Cerebellar nuclear complex (tissue), 1 donor: ENCODE measurements around the gene SLC8A1.

Source experiments
- DNase-seq, 2 experiments: peaks; one replicate each; lab custom pipeline; 2025; lab: John Stamatoyannopoulos, UW

Gene SLC8A1

DNA sequence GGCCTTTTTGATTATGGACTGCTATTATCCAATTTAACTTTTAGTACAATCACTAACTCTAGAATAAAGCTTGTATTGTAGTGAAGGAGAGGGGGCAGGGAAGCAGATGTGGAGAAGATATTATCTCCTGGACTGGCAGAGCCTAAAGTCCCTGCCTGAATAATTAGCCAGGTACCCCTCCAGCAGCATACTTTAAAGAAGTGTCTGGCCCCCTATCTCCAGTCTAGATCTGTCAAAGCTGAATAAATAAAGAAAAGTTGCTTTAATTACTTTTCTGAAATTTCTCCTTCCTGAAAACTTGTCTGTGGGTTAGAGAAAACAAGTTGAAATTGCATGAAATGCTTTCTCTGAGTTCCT is 258.2 kb downstream of the SLC8A1 start:
- DNase-seq = no peak

- DNase-seq = no peak
These were observed 258.8 kb downstream of the SLC8A1 start for GRCh38 chr2:40192864-40193669.

- DNase-seq = no peak
These were observed 261.4 kb downstream of the SLC8A1 start for GRCh38 chr2:40190457-40190856.

GRCh38 chr2:40189881-40190280 is 262.0 kb downstream of the SLC8A1 start:
- DNase-seq = no peak

GRCh38 chr2:40187054-40187453 is 264.8 kb downstream of the SLC8A1 start:
- DNase-seq = no peak

DNA sequence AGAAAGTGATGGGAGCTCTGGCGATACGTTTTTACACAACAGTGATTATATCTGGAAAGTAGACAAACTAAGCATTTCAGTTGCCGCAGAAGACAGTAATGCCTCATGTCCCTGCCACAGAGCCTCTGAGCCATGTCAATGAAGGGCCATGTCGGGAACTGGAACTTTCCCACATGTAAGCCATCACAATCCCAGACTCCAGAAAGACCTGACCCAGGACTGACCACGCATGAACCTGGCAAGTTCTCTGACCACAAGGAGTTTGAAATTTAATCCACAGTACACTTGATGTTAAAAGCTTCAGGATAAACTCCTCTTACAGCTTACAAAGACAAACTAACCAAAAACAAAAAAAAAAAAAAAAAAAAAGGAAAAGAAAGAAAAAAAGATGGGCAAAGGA is 267.3 kb downstream of the SLC8A1 start:
- DNase-seq = no peak

- no peak for DNase-seq
These were observed 270.0 kb downstream of the SLC8A1 start for GRCh38 chr2:40181855-40182254.

DNA sequence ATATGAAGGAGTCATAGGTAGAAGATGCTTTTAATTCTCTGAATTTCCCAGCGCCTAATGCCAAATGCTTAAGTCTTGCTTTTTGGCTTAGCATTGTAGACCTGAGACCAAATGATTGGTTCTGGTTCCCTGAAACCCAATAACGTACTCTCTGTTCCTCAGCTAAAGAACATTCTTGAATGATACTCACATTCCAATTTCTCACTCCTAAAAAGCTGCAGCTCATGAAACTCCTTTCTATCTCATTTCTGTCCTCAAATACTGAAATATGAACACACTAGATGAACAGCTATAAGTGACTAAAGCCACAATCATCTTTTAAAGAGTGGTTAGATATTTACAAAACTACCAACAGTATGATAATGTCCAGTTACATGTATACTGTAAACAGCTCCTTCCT is 272.1 kb downstream of the SLC8A1 start:
- no peak for DNase-seq

- DNase-seq = no peak
These were observed 272.9 kb downstream of the SLC8A1 start for GRCh38 chr2:40178971-40179370.

- no peak for DNase-seq
These were observed 273.6 kb downstream of the SLC8A1 start for GRCh38 chr2:40178171-40178778.

- DNase-seq = no peak
These were observed 274.5 kb downstream of the SLC8A1 start for GRCh38 chr2:40177366-40177765.

DNA sequence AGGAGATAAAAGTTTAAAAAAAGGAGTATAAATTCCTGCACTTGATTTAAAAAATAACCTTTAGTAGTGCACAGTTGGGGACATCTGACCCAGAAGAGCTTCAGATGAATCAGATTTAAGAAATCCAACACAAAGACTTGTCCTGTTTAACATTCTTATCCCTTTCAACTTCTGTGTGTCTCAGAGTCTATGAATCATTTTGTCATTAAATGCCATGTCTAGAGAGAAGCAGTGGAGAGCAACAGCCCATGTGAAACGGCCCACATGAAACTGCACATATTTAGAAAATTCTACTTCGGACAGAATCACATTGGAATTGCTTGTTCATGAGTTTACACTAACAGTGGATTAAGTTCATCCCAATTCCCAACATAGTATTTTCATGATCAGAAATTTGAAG is 278.6 kb downstream of the SLC8A1 start:
- DNase-seq = no peak

- DNase-seq = no peak
These were observed 282.0 kb downstream of the SLC8A1 start for GRCh38 chr2:40169856-40170255.

DNA sequence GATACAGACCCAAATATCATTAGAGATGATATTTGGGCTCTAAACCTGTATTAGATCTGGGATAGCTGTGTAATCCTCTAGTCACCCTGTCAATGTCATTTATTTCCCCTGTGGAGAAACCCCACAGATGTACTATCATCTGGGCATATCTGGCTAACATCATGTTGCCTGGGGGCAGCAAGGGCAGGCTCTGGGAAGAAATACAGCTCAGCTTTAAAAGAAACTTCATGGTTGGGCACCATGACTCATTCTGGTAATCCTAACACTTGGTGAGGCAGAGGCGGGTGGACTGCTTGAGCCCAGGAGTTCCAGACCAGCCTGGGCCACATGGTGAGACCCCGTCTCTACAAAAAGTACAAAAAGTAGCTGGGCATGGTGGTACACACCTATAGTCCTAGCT is 282.5 kb downstream of the SLC8A1 start:
- no peak for DNase-seq

- DNase-seq = no peak
These were observed 283.3 kb downstream of the SLC8A1 start for GRCh38 chr2:40168546-40168945.

DNA sequence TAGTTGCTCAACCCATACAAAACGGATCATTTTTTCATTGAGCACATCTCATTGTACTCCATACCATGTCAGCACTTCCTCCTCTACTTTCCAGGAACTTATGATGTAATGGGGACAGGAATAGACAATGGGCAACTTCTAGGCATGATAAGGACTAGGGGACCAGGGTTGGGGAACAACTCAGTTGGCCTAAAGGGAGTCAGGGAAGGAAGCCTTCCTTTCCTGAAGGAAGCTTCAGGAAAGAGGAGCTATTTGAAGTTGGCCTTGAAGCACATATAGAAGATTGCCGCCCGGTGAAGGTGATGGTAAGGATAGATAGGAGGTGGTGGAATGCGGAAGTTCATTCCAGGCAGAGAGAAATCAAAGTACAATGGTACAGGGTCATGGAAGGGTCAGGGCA is 283.9 kb downstream of the SLC8A1 start:
- DNase-seq = no peak

DNA sequence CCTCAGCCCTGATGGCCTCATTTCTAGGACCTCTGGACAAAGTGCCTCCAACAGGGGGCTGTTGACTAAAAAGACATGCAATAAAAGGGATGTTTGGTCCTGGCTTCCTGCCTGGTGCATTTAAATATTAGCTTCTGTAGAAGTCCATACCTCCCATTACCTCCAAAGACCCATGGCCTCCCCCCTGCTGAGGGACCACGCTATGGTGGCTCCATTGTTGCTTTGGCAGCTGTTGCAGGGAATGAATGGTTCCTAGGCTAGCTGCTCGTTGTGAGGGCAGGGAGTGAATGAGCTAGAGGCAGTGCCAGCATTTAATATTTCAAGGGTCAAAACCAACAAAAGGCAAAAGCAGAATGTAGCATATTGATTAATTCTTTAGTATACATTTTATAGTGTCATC is 285.9 kb downstream of the SLC8A1 start:
- no peak for DNase-seq

- DNase-seq = no peak
These were observed 286.4 kb downstream of the SLC8A1 start for GRCh38 chr2:40165509-40165844.

- no peak for DNase-seq
These were observed 287.0 kb downstream of the SLC8A1 start for GRCh38 chr2:40164736-40165508.

- no peak for DNase-seq
These were observed 289.9 kb downstream of the SLC8A1 start for GRCh38 chr2:40161986-40162385.

GRCh38 chr2:40160751-40161218 is 291.1 kb downstream of the SLC8A1 start:
- no peak for DNase-seq

- no peak for DNase-seq
These were observed 292.6 kb downstream of the SLC8A1 start for GRCh38 chr2:40159333-40159732.

DNA sequence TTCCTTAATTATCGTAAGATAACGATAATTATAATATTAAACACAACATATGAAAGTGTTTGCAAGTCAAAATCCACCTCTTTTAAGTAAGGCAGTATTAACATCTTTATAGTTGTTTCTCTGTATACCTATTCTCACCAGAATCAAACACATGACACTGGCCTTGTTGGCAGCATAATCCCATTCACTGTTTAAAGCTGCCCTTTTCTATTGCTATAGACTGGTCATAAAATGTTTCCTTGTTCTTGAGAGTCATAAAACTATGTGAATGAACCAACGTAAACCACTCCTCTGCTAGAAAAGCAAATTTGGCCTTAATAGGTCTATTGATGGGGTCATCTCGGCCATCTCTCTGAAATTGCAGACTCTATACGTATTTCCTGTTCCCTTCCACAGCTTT is 293.1 kb downstream of the SLC8A1 start:
- no peak for DNase-seq
